NCI-H345 (cell line): ENCODE measurements around the gene ATXN1.

ENCODE experiments used
- DNase-seq: peaks from one replicate; lab custom pipeline; 2025; lab: John Stamatoyannopoulos, UW

ATXN1 gene

DNA sequence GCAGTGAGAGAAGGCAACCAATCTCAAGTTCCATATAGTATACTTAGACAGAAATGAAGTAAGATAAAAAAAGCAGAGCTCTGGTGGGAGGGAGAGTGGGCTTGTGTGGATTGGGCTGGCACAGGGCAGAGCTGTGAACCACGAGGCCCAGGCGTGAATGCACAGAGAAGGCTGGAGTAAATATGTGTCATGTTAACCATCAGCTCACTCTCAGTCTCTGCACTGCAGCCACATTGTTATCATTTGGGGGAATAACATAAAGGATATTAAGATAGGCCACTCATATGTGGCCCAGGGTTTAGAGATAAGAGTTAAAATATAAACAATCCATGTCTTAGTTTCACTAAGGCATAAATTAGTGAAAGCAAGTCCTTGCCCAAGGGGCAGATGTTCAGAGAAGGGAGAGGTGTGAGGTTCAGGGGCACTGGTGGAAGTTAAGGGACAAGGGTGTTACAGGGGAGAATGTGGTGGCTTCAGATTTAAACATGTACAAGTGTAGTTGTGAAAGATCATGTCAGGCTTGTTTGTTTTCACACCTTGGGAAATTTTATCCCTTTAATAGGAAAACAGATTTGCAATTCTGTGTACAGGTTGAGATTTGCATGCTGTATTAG lies 508.5 kb downstream of the ATXN1 start:
- DNase-seq: no peak

GRCh38 chr6:16251706-16252105 lies 509.6 kb downstream of the ATXN1 start:
- no peak for DNase-seq

- DNase-seq: peak; percentile 77
Observed at GRCh38 chr6:16249971-16250370, 511.3 kb downstream of the ATXN1 start.
